ENCODE data around the gene SLC15A3.

Gene SLC15A3

DNA sequence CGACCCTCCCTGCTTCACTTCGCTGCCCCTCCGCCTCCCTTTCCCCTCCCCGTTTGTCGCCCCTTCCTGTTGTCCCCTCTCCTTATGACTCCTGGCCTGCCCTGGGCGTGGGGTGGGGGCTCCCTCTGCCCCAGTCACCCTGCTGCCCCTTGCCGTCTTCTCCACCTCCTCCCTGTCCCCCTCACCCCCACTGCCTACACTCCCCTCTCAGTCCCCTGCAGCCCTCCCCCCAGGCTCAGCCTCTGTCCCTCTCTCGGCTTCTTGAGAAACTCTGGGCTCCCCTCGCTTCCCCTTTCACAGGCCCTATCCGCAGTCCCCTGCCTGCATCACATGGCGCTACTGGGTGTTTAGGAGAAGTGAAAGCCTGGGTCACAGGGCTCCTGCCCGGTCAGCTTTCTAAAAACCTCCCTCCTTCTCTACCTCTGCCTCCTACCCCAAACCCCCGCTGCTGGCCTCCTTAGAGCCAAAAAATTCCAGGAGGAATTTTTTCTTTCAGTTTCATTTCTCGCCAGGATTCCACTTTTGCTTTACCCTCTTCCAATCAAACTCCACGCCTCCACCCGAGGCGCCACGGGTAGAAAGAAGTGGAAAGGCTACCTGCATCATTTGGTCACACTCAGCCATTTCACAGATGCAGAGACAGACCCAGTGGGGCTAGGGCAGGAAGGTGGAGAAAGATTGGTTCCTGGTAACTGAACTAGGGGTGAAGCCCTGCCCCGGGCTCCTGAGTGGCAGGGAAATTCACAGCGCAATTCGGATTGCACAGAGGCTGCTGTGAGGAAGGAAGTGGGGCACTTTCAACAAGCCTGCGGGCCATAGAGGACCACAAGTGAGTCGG lies at the start of gene SLC15A3:
Gene SLC15A3 (minus strand): TSS at position 273 of the 838 bp plus-strand sequence. CDS start 625 bp downstream, outside the sequence.
- DNase-seq = no peak

DNA sequence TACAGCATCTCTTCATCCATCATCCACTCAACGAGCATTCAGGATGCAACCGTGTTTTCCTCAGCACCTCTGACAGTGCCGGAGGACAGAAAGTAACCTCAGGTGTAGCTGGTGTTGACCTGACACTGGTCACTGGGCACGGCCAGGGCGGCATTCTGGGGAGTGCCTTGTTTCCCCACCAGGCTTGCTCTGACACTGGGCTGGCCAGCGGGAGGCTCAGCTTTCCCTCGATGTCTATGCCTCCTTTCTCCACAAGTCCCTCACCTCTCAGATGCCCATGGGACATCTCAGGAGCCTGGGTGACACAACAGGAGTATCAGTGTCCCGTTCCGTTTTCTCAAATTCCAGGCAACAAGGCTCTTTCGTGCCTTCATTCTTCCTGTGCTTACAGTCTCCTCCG lies 48.5 kb upstream of the SLC15A3 start:
- no peak for DNase-seq

DNA sequence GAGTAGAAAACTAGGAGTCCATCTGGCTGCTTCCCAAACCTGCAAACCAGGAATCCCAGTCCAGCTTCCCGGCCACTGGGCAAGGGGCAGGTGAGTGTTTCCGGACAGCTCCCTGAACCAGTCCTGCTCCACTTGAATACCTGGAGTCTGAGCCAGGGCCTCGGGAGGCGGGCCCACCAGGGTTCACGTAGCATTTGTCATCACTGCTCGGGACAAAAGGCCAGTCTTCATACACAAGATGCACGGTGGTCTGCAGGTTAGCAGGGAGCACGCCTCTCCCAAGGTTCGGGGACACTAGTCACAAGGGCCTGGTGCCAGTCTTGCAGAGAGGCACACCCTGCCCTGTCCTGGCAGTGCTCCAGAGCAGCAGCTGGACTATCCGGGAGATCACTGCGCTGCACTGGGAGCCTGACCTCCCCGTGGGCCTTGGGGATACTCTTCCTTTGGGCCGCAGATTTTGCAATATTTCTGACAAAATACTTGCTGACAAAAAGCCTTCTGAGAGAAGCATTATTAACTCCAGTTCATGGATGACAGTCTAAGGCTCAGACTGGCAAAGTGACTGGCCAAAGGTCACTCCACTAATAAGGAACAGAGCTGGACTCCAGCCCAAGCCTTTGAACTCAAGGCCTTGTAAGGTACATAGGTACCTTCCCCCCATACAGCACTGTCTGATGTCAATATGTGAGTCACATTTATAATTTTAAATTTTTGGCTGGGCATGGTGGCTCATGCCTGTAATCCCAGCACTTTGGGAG lies 44.6 kb upstream of the SLC15A3 start:
- DNase-seq = no peak

DNA sequence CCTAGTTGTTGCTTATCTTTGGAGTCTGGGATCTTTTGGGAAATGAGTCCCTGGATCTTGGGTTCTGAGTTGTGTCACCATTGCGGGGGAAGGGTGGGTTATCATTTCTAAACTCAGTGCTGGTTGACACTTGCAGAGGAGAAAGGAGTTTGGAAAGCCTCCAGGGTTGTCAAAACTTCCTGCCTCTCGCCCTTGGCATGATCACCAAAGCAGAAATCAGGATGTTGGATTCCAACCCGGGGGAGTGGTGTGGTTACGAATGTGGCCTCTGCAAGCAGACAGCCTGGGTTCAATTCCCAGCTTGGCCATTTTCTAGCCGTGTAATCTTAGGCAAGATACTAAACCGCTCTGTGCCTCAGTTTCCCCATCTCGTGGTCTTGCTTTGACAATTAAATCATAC lies 43.8 kb upstream of the SLC15A3 start:
- DNase-seq = no peak

DNA sequence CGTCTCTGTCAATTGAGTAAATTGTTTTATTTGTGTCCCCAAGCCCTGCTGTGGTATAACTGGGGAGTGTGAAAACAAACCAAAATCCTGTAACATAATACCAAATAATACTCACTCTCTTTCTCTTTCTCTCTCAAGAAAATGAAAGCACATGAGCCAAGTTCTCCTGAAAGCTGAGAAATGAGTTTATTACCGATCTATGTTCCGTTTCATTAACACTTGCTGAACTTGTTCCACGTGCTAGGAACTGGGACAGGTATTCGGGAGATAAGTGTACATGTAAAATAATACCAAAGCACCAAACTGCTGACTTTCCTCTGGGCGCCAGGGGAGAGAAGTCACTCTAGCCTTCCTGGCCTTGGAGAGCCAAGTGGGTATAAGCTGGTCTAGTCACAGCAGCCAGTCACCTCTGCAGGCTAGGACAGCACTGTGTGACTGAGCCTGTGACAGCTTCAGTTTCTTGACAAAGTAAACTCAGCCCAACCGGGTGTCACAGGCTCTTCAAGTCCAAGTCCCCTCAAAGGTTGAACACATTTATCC lies 42.6 kb upstream of the SLC15A3 start:
- DNase-seq = no peak

DNA sequence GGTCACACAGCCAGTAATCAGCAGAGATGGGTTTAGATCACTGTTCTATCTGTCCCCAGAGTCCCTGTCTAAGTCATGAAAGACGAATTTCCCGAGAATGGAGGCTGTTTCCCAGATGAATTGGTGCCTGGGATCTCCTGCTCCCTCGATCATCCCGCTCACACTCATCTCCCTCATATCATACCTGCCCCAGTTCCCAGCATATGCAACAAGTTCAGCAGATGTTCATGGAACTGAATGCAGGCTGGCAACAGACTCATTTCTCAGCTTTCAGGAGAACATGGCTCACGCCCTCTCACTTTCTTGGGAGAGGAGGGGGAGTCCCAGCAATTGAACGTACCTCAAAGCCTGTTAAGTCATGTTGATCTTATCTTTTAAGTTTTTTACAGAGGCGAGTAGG lies 41.6 kb upstream of the SLC15A3 start:
- no peak for DNase-seq

DNA sequence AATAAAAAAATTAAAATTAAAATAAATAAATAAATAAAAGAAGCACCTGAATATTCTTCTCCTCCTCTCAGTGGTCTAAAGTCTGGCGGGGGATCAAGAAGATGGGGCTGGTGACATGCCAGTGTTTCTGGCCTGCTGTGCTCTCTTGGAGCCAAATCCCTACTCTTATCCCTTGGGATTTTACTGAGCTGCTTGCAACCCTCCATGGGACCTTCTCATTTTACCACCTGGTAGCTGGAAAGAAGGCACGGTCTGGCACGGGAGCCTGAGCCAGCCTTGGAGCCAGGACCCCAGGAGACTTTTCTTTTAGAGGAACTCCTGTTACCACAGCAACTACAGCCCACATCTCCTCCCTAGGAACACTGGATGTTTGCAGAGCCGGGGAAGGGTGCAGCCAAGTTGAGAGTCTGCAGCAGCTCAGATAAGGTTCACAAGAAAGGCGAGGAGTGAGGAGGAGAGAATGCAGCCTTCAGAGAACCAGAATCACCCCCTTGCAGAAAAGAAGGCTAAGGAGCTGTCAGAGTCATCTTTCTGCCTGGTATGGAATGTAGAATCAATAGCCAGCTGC lies 41.0 kb upstream of the SLC15A3 start:
- DNase-seq = peak; percentile 19

DNA sequence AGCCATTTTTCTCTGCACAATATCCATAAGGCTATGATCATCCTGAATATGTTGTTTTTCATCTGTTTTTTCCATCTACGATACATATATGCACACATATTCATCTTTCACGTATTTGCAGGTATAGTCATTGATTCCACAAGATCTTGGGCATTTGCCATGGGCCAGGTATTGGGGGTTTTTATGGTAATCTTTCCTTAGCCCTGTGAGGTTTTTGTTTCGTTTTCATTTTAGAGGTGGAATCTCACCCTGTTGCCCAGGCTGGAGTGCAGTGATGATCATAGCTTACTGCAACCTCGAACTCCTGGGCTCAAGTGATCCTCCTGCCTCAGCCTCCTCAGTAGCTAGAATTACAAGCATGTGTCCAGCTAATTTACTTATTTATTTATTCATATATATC lies 39.5 kb upstream of the SLC15A3 start:
- no peak for DNase-seq

DNA sequence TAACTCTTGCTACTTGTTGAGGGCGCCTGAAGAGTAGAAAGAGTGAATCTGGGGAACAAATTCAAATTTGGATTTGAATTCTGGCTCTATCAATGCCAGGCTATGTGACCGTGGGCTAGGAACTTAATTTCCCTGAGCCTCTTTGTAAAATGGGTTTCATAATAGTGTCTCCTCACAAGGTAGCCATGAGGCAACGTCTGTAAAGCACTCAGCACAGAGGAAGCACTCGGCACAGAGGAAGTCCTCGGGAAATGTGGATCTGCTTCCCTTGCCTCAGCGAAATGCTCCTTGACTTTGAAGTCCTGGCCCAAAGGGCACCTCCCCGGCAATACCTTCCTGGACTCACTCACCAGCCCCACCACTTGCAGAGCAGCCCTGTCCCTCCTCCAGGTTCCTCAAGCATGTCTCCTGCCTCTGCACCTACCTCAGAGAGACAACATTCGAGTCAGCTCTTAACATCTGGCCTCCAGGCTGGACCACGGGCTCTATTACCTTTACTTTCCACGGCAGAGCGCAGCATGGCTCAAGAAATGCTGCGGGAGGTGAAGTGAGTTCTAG lies 37.2 kb upstream of the SLC15A3 start:
- no peak for DNase-seq

DNA sequence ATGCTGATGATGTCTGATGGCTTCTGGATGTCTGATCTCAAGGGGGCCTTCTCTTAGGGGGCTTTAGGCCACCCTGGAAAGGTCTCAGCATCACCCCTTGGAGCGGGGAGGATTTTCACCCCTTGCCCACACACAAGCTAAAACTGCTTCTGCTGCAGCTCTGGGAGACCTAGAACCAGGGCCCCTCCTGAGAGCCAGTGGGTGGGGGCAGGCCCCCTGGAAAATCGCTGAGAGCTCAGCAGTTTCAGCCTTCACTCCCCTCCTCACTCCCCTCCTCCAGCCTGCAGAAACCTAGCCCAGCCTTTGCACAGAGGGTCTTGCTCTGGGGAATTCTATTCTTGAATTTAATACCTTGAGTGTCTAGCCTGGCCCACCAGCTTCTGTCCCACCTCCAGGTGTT lies 36.7 kb upstream of the SLC15A3 start:
- DNase-seq = no peak

DNA sequence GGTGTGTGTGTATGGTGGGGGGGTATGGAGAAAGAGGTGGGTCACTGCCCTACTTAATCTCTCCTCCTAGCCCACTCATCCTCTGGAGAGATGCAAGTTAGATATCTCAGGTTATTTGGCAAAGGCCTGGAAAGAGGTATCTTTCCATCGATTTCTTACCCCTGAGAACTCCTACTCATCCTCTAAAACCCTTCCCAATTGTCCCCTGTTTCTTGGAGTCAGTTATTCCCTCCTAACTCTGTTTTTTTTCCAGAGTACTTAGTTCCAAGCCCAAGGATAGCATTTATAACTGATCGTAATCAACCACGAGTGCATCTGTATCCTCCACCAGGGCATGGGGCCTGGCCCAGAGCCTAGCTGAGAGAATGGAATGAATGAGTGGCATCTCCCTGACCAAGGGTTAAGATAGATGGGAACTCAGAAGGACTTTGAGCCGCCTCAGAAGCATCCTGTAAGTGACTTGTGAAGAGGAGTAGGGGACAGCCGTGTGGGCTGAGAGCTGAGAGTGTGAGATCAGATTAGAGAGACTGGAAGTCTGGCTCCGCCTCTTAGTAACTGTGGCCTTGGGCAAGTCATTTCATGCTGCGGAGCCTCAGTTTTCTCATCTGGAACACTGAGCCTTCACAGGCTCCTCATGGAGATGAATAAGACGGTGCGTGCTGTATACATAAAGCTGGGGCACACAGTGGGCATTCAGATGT lies 35.8 kb upstream of the SLC15A3 start:
- DNase-seq = no peak

DNA sequence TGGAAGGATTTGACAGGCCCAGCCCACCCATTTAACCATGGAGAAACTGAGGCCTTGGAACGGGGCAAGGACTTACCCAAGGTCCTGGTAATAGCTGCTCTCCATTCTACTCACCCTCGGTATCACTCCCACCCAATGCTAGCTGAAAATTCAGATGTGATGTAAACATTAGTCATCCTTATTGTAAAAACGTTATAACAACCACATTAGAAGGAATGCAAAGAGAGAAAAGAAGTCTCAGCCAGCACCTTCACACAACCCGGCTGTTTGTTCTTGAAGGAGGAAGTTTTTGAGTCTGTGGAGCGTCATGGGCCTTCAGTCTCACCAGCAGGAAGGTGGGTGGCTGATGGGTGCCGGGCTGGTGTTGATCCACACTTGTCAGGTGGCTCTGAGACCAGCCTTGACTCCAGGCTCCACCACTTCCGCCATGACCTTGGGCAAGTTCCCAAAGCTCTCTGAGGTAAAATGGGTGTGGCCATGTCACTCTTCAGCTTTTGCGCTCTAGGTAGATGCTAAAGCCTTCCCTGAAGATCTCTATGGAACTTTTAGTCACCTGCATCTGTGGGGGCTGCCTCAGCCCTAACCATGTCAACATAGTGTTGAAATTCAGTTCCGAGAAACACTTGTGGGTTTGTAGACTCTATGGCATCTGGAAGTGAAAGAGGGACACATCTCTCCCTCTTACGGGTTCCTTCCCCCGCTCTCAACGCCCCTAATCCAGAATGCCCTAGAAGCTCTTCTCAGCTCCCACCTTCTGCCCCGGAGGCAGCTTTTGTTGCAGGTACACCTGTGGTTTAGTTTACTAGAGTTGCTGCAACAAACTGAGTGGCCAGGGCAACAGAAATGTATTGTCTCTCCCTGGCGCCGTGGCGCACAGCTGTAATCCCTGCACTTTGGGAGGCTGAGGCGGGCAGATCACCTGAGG lies 34.3 kb upstream of the SLC15A3 start:
- DNase-seq = no peak

DNA sequence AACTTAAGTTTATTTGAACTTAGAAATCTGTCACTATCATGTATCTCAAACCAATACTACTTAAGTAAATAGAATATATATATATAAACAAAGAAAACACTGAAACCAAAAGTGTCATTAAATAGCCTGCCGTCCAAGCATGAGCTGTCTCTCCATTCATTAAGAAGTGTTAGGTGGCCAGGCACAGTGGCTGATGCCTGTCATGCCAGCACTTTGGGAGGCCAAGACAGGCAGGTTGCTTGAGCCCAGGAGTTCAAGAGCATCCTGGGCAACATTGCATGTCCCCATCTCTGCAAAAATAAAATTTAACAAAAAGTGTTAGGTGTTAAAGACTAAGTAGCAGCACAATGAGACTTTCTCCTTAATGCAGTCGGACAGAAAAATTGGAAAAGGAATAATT lies 33.5 kb upstream of the SLC15A3 start:
- no peak for DNase-seq

DNA sequence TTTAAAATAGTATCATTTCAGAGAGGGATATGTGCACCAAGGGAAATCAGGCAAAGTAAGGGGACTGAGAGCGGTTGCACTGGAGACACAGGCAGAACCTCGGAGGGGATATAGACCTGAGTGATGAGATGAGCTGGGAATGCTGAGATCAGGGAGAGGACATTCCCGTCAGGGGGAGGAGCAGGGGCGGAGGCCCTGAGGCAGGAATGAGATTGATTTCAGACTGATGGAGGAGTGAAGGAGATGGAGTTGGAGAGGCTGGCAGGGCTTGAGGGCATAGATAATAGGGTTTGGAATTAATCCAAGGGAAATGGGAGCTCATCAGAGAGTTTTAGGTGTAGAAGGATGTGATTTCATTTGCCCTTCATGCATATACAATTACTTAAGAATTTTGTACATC lies 32.7 kb upstream of the SLC15A3 start:
- no peak for DNase-seq

DNA sequence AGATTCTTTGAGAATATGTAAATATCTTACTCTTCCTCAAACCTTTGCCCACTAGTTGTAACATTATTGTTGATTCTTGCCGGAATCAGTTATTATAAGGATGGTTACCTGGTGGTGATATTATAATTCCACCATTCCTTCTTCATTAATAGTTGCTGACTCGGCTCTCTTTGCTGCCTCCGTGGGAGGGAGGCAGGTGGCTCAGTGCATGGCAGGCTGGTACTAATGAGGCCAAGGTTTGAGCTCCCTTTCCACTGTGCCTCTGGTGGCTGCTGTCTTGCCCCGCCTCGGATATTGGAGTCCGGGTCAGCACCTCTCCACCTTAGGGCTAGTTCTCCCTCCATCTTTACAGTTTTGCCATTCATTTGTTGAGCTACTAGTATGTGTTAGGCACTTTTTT lies 32.2 kb upstream of the SLC15A3 start:
- DNase-seq = no peak

DNA sequence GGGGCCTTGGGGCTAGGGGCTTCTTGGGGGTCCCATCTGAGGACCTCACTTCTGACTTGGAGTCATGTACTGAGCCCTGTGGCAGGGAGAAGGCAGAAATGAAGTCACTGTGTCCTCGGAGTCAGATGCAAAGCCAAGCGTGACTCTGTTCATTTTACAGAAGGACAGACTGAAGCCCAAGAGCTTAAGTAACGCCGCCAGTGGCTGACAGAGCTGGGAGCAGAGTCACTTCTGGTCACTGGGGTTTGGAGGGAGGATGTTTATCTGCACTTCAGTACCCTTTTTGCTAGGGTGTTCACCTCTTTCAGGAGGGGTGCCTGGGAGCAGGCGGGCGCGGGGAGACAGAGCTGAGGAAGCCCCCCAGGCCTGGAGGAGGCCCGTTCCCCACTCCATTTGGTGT lies 30.2 kb upstream of the SLC15A3 start:
- no peak for DNase-seq

DNA sequence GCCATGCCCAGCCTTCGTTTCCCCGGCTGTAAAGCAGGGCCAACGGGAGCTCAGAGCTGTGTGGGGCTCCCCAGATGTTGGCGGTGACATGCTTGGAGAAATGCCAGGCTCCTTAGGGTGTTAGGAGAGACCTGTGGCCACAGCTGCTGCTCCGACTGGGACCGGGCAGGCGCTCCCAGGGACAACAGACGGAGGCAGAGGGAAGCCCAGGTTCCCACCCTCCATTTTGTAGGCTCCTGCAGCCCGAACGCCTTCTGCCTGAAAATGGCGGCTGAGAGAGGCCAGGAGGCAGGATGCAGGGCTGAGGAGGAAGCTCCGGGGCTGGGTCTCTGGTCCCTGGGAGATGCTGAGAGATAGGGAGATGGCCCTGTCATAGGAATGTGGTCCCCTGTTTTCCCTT lies 29.5 kb upstream of the SLC15A3 start:
- DNase-seq = no peak

DNA sequence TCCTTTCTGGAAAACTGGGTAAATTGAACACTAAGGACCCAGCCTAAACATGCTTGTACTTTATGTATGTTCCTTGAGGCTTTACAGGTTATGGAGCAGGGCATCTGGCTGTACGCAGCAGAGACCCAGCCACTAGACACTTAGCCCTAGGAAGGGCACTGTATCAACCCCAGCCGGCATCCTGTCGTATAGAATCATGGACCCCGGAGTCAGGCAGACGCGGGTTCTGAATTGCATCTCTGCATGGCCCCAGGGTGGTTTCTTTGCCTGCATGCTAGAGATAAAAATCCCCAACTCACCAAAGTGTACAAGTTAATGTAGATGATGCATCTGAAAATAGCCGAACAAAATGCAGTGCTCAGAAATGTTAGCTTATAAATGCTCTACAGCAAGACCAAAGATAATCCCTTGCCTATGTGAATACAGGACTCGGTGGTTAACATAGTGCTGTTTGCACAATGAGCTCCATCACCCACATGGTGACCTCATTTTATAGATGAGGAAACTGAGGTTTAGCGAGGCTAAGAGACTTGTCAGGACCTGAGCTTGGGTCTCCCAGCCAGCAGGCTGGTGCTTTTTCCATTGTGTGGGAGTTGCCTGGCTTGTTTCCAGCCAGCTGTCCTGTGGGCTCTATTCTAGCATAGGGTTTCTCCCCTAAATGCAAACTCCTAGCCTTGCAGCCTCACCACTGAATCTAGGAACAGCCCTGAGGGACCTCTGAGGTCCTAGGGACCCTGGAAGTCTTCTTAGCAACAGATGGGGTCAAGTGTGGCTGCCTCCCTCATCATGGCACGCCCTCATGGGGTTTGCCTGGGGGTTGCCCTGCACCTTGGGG lies 26.8 kb upstream of the SLC15A3 start:
- DNase-seq = no peak

DNA sequence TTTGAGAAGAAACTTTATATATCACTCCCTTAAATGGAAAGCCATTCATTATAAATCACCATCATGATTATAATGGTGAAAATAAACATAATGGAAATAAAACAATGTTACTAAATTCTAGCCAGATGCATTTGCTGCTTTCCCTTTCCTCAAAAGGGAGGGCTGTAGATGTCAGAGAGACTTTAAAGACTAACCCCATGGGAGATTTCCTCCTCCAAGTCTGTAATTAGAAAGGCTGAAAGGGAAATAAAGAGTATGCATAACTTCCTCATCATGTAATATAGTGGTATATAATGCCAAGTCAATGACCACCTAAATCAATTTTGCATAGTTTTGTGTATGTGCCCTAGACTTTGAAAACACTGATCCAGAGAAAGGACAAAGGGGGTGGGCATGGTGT lies 25.9 kb upstream of the SLC15A3 start:
- DNase-seq = no peak

DNA sequence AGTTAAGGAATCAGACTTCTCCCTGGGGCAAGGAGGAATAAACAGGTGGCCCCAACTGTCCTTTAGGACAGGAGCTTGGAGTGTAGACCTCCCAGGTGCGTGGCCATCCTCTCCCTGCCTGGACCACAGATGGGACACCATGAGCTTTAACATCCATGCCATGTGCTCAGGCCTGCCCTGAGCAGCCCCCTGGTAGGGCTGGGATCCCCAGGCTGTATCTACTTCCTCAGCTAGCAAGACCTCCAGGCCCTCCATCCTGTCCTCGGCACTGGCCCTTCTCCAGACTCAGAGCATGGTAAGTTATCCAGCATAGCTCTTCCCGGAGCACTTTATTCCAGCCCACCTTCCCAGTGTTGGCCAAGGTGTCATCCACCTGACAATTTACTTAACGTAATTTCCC lies 25.2 kb upstream of the SLC15A3 start:
- DNase-seq = no peak

DNA sequence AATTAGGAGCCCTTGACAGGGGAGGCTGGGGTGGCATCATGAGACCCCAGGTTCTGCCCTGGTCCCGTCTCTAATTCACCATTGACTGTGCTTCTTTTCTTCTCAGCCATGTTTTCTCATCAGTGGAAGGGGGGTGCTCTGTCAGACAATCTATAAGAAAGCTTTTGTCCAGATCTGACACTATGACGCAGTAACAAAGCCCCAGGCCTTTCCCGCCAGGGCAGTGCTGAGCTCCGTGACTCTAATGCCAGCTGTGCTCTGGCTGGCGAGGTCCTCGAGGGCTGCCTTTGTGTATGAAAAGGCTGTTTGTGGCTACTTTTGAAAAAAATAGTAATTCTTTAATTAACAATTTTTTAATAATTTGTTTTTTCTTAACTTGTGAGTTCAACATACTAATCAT lies 22.8 kb upstream of the SLC15A3 start:
- DNase-seq = no peak
